HepG2 (cell line): ENCODE data around the gene GCN1. TPM values are rescaled to one million over a fixed set of nuclear protein-coding genes. Genes with fewer than 3 reads are reported as not detected.

Source experiments
- BRD4 ChIP-seq: sonication (generic); formaldehyde crosslinking; IDR thresholded peaks from 2 replicates; pipeline ENCODE4 v1.4.0; 2020; ENCODE audit warnings: missing genetic modification reagents
- CTCF ChIP-seq: sonication (generic); formaldehyde crosslinking; IDR thresholded peaks from 2 replicates; pipeline ENCODE4 v1.5.0; 2020; ENCODE audit warnings: mild to moderate bottlenecking, missing genetic modification reagents, moderate library complexity
- EZH2 ChIP-seq: conservative IDR thresholded peaks from 2 replicates; pipeline ENCODE4 v1.6.1; 2012; ENCODE audit warnings: mild to moderate bottlenecking, low read depth, low read length, moderate library complexity
- KLF12 ChIP-seq: sonication (generic); formaldehyde crosslinking; IDR thresholded peaks from 2 replicates; pipeline ENCODE4 v1.4.0; 2020; ENCODE audit warnings: missing genetic modification reagents, borderline replicate concordance
- NFAT5 ChIP-seq: sonication (generic); formaldehyde crosslinking; IDR thresholded peaks from 2 replicates; pipeline ENCODE4 v1.4.0; 2020; ENCODE audit warnings: missing genetic modification reagents
- RELA ChIP-seq: sonication (generic); formaldehyde crosslinking; IDR thresholded peaks from 2 replicates; pipeline ENCODE4 v1.4.0; 2020; ENCODE audit warnings: missing genetic modification reagents
- ZNF101 ChIP-seq: sonication (generic); formaldehyde crosslinking; IDR thresholded peaks from 2 replicates; pipeline ENCODE4 v1.4.0; 2020; ENCODE audit warnings: mild to moderate bottlenecking, low read depth, missing genetic modification reagents, borderline replicate concordance
- ZNF207 ChIP-seq: fragments of 450-650 bp; IDR thresholded peaks from 2 replicates; pipeline ENCODE4 v1.6.1; 2016; ENCODE audit warnings: antibody characterized with exemption, borderline replicate concordance
- ZNF253 ChIP-seq: sonication (generic); formaldehyde crosslinking; IDR thresholded peaks from 2 replicates; pipeline ENCODE4 v1.8.0; 2022; ENCODE audit warnings: mild to moderate bottlenecking, missing genetic modification reagents, borderline replicate concordance
- ZNF281 ChIP-seq: sonication (generic); formaldehyde crosslinking; IDR thresholded peaks from 2 replicates; pipeline ENCODE4 v1.4.0; 2020; ENCODE audit warnings: missing genetic modification reagents, borderline replicate concordance
- ZNF383 ChIP-seq: sonication (generic); formaldehyde crosslinking; IDR thresholded peaks from 2 replicates; pipeline ENCODE4 v1.4.0; 2020; ENCODE audit warnings: missing genetic modification reagents, mild to moderate bottlenecking, borderline replicate concordance
- ZNF652 ChIP-seq: IDR thresholded peaks from 2 replicates; pipeline ENCODE4 v1.6.1; 2016; ENCODE audit warnings: low read depth, borderline replicate concordance
- ZNF724P ChIP-seq: sonication (generic); formaldehyde crosslinking; IDR thresholded peaks from 2 replicates; pipeline ENCODE4 v1.8.0; 2022; ENCODE audit warnings: missing genetic modification reagents, borderline replicate concordance
- ZSCAN22 ChIP-seq: sonication (generic); formaldehyde crosslinking; IDR thresholded peaks from 2 replicates; pipeline ENCODE4 v1.4.0; 2020; ENCODE audit warnings: mild to moderate bottlenecking, missing genetic modification reagents
- polyA plus RNA-seq, 8 experiments: library from polyadenylated mRNA; depleted of rRNA in 3 of 8; stranded (reverse) in 7 of 8; unstranded in 1 of 8; fragments of >200 nt; fragmentation: Illumina TruSeq in 4 of 8; extraction: Trizol in 4 of 8; gene quantifications; 2 replicates each; pipeline versions ENCODE4 v1.2.1 to v1.2.3, GENCODE V29; 2011 to 2016; ENCODE audit warnings: low read depth in 4 of 8, missing spikeins in 1 of 8, mixed read lengths in 1 of 8; ENCODE audit not compliant: insufficient read depth in 1 of 8
- total RNA-seq, 5 experiments: library from RNA; depleted of rRNA; stranded (reverse); fragments of >200 nt; fragmentation: Illumina TruSeq; extraction: Trizol; gene quantifications; 2 replicates each; pipeline ENCODE4 v1.2.3, GENCODE V29; 2016; ENCODE audit warnings: low read depth in 1 of 5

The GCN1 gene
- total and polyA plus RNA-seq, 2 of the 13 experiments (the other 11 are each of a cell fraction or from before 2014, with no cell fraction given): 58.2 to 83.0 TPM

- TF ChIP-seq EZH2 (no peak), ZNF207 (no peak), ZNF652 (CRISPR knock-in tag) (no peak), BRD4 (CRISPR knock-in tag) (peak; percentile 60), ZNF101 (CRISPR knock-in tag) (no peak), ZSCAN22 (no peak), ZNF281 (CRISPR knock-in tag) (0 out of 2 replicates have a peak, but pooled peaks have one; percentile 47), RELA (CRISPR knock-in tag) (no peak), NFAT5 (CRISPR knock-in tag) (0 out of 2 replicates have a peak, but pooled peaks have one; percentile 90), ZNF253 (CRISPR knock-in tag) (no peak), CTCF (CRISPR knock-in tag) (no peak), KLF12 (CRISPR knock-in tag) (peak; percentile 93), ZNF724P (CRISPR knock-in tag) (no peak; the same call in 1 of the 2 replicates), ZNF383 (CRISPR knock-in tag) (no peak)
Observed at GRCh38 chr12:120116792-120117651, 77.5 kb downstream of the GCN1 start (continued).
